K562 (cell line): ENCODE data around the gene VEGFB. TPM values are rescaled to one million over a fixed set of nuclear protein-coding genes. Genes with fewer than 3 reads are reported as not detected.

Source experiments
- CHD2 ChIP-seq: IDR thresholded peaks from 2 replicates; pipeline ENCODE4 v1.6.1; 2011; ENCODE audit warnings: low read depth, low read length
- GATA2 ChIP-seq: sonication (generic); formaldehyde crosslinking; IDR thresholded peaks from 2 replicates; pipeline ENCODE4 v1.4.0; 2020; ENCODE audit warnings: mild to moderate bottlenecking, missing genetic modification reagents
- MAFG ChIP-seq: fragments of 450-650 bp; conservative IDR thresholded peaks from 2 replicates; pipeline ENCODE4 v1.6.1; 2016; ENCODE audit warnings: missing genetic modification characterization, missing compliant biosample characterization
- MXI1 ChIP-seq: IDR thresholded peaks from 2 replicates; pipeline ENCODE4 v1.6.1; 2011; ENCODE audit warnings: low read depth, mild to moderate bottlenecking, improper control_type of control experiment, low read length
- NCOR1 ChIP-seq: fragments of 450-650 bp; IDR thresholded peaks from 2 replicates; pipeline ENCODE4 v1.6.1; 2016; ENCODE audit warnings: mild to moderate bottlenecking, moderate library complexity
- RFX7 ChIP-seq: fragments of 250-450 bp; sonication (Bioruptor Pico); IDR thresholded peaks from 2 replicates; pipeline ENCODE4 v1.5.1; 2021; ENCODE audit warnings: mild to moderate bottlenecking
- TAF7 ChIP-seq: fragments of 450-650 bp; IDR thresholded peaks from 2 replicates; pipeline ENCODE4 v1.6.1; 2016; ENCODE audit warnings: missing genetic modification characterization, missing compliant biosample characterization
- TBP ChIP-seq: optimal IDR thresholded peaks from 2 replicates; pipeline ENCODE3; 2011; ENCODE audit warnings: low read depth, low read length, improper control_type of control experiment
- TOE1 ChIP-seq, 2 experiments: fragments of 450-650 bp in 1 of 2; sonication (generic) in 1 of 2; formaldehyde crosslinking in 1 of 2; IDR thresholded peaks; 2 replicates each; pipeline versions ENCODE4 v1.7.1 to v1.8.0; 2016 to 2022; ENCODE audit warnings: borderline replicate concordance in 2 of 2, mild to moderate bottlenecking in 2 of 2, antibody characterized with exemption in 1 of 2, inconsistent platforms in 1 of 2, low read depth in 1 of 2, missing genetic modification reagents in 1 of 2, moderate library complexity in 1 of 2
- U2AF2 ChIP-seq: fragments of 200-400 bp; formaldehyde crosslinking; optimal IDR thresholded peaks from 2 replicates; pipeline ENCODE3; 2017; ENCODE audit warnings: low read depth, mild to moderate bottlenecking, low read length
- ZNF431 ChIP-seq: sonication (generic); formaldehyde crosslinking; IDR thresholded peaks from 2 replicates; pipeline ENCODE4 v1.8.0; 2022; ENCODE audit warnings: mild to moderate bottlenecking, missing genetic modification reagents
- ZNF76 ChIP-seq: fragments of 250-450 bp; sonication (Bioruptor Pico); IDR thresholded peaks from 2 replicates; pipeline ENCODE4 v1.4.0; 2020; ENCODE audit warnings: mild to moderate bottlenecking, moderate library complexity, borderline replicate concordance
- polyA plus RNA-seq, 8 experiments: library from polyadenylated mRNA; depleted of rRNA in 4 of 8; stranded (reverse) in 5 of 8; unstranded in 3 of 8; fragments of >200 nt; fragmentation: Nextera tagmentation in 2 of 8; fragmentation: Illumina TruSeq in 1 of 8; extraction: Ambion mirVana in 2 of 8; extraction: Trizol in 1 of 8; gene quantifications; 2 replicates each; pipeline versions ENCODE4 v1.2.1 to v1.2.3, GENCODE V29; 2011 to 2014; ENCODE audit warnings: inconsistent platforms in 1 of 8, missing spikeins in 1 of 8
- total RNA-seq, 7 experiments: library from RNA; depleted of rRNA in 6 of 7; stranded (reverse); fragments of >200 nt in 6 of 7; fragmentation: Illumina TruSeq in 2 of 7; extraction: Trizol in 2 of 7; gene quantifications; 2 replicates each; pipeline versions ENCODE4 v1.2.1 to v1.2.3, GENCODE V29; 2011 to 2021; ENCODE audit warnings: low replicate concordance in 1 of 7
- TF ChIP-seq, protein P1 (sequence below): fragments of 250-450 bp; sonication (Bioruptor Pico); IDR thresholded peaks from 2 replicates; pipeline ENCODE4 v1.5.1; 2021; ENCODE audit warnings: mild to moderate bottlenecking
- TF ChIP-seq, protein P2 (sequence below): fragments of 450-650 bp; IDR thresholded peaks from 2 replicates; pipeline ENCODE4 v1.6.1; 2014; ENCODE audit warnings: low read depth, mild to moderate bottlenecking, moderate library complexity, borderline replicate concordance
- TF ChIP-seq, protein P3 (sequence below): IDR thresholded peaks from 3 replicates; pipeline ENCODE4 v1.6.1; 2011; ENCODE audit warnings: borderline replicate concordance, mild to moderate bottlenecking, moderate library complexity; ENCODE audit not compliant: insufficient read length; ENCODE audit errors: extremely low read depth
- TF ChIP-seq, protein P4 (sequence below): sonication (generic); formaldehyde crosslinking; IDR thresholded peaks from 2 replicates; pipeline ENCODE4 v1.8.1; 2023; ENCODE audit warnings: mild to moderate bottlenecking, missing genetic modification reagents, moderate library complexity
- TF ChIP-seq, protein P5 (sequence below): fragments of 250-450 bp; sonication (Bioruptor Pico); IDR thresholded peaks from 2 replicates; pipeline ENCODE4 v1.8.0; 2021; ENCODE audit warnings: moderate library complexity, mild to moderate bottlenecking, inconsistent platforms

Gene VEGFB
- total and polyA plus RNA-seq, 9 of the 15 experiments (the other 6 are each of a cell fraction or from before 2014, with no cell fraction given) = 11.0 to 83.4 (median 25.7) TPM

DNA sequence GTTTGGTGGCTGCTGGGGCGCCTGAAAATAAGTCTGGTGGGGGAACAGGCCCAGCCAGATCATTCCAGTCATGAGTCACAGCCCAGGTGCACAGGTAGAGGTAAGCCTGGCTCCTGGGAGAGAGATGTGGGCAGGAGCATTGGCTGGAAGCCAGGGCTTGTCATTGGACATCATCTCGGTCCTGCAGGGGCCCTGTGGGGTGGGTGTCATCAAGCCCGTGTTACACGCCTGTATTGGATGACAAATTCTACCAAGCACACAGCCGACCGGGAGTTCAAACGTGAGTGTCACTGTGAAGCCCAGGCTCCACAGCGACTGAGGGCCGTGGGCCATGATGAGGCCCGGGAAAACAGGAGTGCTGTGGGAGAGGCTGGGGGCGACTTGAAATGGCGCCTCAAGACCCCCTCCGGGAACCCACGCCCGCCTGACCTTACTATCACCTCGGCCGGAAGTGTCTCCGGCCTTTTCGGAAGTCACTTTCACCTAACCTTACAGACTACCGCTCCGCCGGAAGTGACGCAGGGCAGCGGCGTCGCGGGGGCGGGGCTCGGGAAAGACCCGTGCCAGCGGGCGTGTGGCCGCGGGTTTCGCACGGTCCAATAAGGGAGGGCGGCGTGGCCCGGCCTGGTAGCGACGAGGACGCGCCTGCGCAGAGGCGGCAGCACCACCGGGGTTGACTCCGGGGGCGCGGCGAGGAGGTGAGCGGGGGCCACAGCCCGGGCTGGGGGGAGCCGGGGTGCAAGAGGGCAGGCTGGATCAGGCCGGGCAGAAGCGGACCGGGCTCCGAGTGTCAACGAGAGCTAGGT lies 6.3 kb downstream of the VEGFB start, which contains the start of gene FKBP2 (continued):
- TF ChIP-seq, protein P1, sequence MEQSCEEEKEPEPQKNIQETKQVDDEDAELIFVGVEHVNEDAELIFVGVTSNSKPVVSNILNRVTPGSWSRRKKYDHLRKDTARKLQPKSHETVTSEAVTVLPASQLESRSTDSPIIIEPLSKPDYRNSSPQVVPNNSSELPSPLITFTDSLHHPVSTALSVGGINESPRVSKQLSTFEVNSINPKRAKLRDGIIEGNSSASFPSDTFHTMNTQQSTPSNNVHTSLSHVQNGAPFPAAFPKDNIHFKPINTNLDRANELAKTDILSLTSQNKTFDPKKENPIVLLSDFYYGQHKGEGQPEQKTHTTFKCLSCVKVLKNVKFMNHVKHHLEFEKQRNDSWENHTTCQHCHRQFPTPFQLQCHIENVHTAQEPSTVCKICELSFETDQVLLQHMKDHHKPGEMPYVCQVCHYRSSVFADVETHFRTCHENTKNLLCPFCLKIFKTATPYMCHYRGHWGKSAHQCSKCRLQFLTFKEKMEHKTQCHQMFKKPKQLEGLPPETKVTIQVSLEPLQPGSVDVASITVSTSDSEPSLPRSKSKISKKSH = no peak
- peak; percentile 85 for TF ChIP-seq TAF7 (tag)
- TF ChIP-seq, protein P2, sequence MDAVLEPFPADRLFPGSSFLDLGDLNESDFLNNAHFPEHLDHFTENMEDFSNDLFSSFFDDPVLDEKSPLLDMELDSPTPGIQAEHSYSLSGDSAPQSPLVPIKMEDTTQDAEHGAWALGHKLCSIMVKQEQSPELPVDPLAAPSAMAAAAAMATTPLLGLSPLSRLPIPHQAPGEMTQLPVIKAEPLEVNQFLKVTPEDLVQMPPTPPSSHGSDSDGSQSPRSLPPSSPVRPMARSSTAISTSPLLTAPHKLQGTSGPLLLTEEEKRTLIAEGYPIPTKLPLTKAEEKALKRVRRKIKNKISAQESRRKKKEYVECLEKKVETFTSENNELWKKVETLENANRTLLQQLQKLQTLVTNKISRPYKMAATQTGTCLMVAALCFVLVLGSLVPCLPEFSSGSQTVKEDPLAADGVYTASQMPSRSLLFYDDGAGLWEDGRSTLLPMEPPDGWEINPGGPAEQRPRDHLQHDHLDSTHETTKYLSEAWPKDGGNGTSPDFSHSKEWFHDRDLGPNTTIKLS = peak; percentile 67; the same call in 1 of the 2 replicates
- TF ChIP-seq, protein P3, sequence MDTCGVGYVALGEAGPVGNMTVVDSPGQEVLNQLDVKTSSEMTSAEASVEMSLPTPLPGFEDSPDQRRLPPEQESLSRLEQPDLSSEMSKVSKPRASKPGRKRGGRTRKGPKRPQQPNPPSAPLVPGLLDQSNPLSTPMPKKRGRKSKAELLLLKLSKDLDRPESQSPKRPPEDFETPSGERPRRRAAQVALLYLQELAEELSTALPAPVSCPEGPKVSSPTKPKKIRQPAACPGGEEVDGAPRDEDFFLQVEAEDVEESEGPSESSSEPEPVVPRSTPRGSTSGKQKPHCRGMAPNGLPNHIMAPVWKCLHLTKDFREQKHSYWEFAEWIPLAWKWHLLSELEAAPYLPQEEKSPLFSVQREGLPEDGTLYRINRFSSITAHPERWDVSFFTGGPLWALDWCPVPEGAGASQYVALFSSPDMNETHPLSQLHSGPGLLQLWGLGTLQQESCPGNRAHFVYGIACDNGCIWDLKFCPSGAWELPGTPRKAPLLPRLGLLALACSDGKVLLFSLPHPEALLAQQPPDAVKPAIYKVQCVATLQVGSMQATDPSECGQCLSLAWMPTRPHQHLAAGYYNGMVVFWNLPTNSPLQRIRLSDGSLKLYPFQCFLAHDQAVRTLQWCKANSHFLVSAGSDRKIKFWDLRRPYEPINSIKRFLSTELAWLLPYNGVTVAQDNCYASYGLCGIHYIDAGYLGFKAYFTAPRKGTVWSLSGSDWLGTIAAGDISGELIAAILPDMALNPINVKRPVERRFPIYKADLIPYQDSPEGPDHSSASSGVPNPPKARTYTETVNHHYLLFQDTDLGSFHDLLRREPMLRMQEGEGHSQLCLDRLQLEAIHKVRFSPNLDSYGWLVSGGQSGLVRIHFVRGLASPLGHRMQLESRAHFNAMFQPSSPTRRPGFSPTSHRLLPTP = no peak
- TF ChIP-seq GATA2 = no peak
- TF ChIP-seq CHD2 = no peak
- TF ChIP-seq ZNF76 (CRISPR knock-in tag) = 0 out of 2 replicates have a peak, but pooled peaks have one; percentile 10
- TF ChIP-seq MXI1 = 0 out of 2 replicates have a peak, but pooled peaks have one; percentile 4
- peak; percentile 59; the same call in 1 of the 2 replicates for TF ChIP-seq NCOR1
- TF ChIP-seq TOE1 (IDR thresholded peaks at IDR 0.05; ENCODE audit: borderline replicate concordance) = peak; percentile 58; the same call in 1 of the 2 replicates
- TF ChIP-seq TOE1 (CRISPR knock-in tag; IDR thresholded peaks at IDR 0.05; ENCODE audit: borderline replicate concordance, low read depth) = no peak
- TF ChIP-seq U2AF2 = no peak
- TF ChIP-seq, protein P4, sequence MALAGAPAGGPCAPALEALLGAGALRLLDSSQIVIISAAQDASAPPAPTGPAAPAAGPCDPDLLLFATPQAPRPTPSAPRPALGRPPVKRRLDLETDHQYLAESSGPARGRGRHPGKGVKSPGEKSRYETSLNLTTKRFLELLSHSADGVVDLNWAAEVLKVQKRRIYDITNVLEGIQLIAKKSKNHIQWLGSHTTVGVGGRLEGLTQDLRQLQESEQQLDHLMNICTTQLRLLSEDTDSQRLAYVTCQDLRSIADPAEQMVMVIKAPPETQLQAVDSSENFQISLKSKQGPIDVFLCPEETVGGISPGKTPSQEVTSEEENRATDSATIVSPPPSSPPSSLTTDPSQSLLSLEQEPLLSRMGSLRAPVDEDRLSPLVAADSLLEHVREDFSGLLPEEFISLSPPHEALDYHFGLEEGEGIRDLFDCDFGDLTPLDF (CRISPR knock-in tag) = no peak
- peak; percentile 13; the same call in 1 of the 2 replicates for TF ChIP-seq ZNF431 (CRISPR knock-in tag)
- peak; percentile 96 for TF ChIP-seq TBP
- TF ChIP-seq, protein P5, sequence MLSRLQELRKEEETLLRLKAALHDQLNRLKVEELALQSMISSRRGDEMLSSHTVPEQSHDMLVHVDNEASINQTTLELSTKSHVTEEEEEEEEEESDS (CRISPR knock-in tag) = no peak
- no peak for TF ChIP-seq RFX7 (CRISPR knock-in tag)
- TF ChIP-seq MAFG (tag) = no peak
